ENCODE data around the gene CGB8.
"Not testable (repeated sequence)": the region's sequence is repeated elsewhere in the genome, so short reads cannot be mapped to it uniquely, and the experiment has no call there.

GRCh38 chr19:49025599-49025998, 23.3 kb downstream of the CGB8 start:
- TF ChIP-seq, protein P1, sequence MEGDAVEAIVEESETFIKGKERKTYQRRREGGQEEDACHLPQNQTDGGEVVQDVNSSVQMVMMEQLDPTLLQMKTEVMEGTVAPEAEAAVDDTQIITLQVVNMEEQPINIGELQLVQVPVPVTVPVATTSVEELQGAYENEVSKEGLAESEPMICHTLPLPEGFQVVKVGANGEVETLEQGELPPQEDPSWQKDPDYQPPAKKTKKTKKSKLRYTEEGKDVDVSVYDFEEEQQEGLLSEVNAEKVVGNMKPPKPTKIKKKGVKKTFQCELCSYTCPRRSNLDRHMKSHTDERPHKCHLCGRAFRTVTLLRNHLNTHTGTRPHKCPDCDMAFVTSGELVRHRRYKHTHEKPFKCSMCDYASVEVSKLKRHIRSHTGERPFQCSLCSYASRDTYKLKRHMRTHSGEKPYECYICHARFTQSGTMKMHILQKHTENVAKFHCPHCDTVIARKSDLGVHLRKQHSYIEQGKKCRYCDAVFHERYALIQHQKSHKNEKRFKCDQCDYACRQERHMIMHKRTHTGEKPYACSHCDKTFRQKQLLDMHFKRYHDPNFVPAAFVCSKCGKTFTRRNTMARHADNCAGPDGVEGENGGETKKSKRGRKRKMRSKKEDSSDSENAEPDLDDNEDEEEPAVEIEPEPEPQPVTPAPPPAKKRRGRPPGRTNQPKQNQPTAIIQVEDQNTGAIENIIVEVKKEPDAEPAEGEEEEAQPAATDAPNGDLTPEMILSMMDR (IDR thresholded peaks at IDR 0.05; ENCODE audit: insufficient read depth, low read depth, low read length) = not testable (repeated sequence)
- not testable (repeated sequence) for TF ChIP-seq EZH2 (IDR thresholded peaks at IDR 0.05; ENCODE audit: insufficient read depth, low read length)
